ENCODE data around the gene CORO2A. TPM values are rescaled to one million over a fixed set of nuclear protein-coding genes. Genes with fewer than 3 reads are reported as not detected.

CORO2A gene
- total RNA-seq, 1 experiment from 2014 or later = 15.8 TPM

DNA sequence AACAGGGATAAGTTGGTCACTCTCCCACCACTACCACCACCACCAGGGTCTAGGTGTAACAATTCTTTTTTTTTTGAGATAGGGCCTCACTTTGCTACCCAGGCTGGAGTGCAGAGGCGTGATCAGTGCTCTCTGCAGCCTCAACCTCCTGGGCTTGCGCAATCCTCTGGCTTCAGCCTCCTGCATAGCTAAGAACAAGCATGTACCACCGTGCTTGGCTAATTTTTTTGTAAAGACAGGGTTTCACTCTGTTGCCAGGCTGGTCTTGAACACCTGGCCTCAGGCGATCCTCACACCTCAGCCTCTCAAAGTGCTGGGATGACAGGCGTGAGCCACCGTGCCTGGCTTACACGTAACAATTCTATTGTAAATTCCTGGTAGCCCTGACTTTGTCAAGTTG, 27.5 kb downstream of the CORO2A start:
- no peak overlapping the region for H2BK12ac ChIP-seq (ENCODE audit: insufficient read length, low read depth, low read length)
- H3K27me3 ChIP-seq (ENCODE audit: insufficient read depth, low read length) = no peaks in the 10 kb centered on the region
- no peaks in the 10 kb centered on the region for H3K9me3 ChIP-seq (ENCODE audit: control insufficient read depth, low read depth, low read length)
- Mint-ChIP-seq H3K9me3 (no peaks in the 10 kb centered on the region), H3K4me3 (no peak overlapping the region), H3K36me3 (ENCODE audit: insufficient read depth in 1 of 3, low read depth in 3 of 3) (0 out of 7 replicates have a peak, but pooled peaks cover 0 to 2% (median 0%) of the 10 kb centered on the region in 3 experiments), H3K4me1 (peaks cover 22 to 26% of the 10 kb centered on the region in 2 experiments), H3K27ac (no peak overlapping the region), H3K27me3 (ENCODE audit: low read depth) (no peaks in the 10 kb centered on the region)
- no peak overlapping the region for H2AFZ ChIP-seq (ENCODE audit: low read length)
- H2BK5ac ChIP-seq (ENCODE audit: insufficient read length, low read length) = no peak overlapping the region
- H3K23me2 ChIP-seq (ENCODE audit: insufficient read length, low read depth, low read length, poor library complexity, severe bottlenecking) = no peaks in the 10 kb centered on the region
- no peak overlapping the region for H4K91ac ChIP-seq (ENCODE audit: insufficient read length, low read depth, low read length)
- WGBS (ENCODE audit: extremely low coverage, insufficient read length, low lambda C conversion rate) = no CpG with 5 or more reads among the region's 7 CpGs
- H2BK120ac ChIP-seq (ENCODE audit: low read depth, low read length, poor library complexity, severe bottlenecking) = no peak overlapping the region
- no peaks in the 10 kb centered on the region for H3K79me1 ChIP-seq (ENCODE audit: insufficient read depth, low read depth, low read length, poor library complexity, severe bottlenecking)
- 0 out of 2 replicates have a peak overlapping the region, but pooled peaks have one; percentile 2 for H3K14ac ChIP-seq (ENCODE audit: insufficient read depth, low read length)
- no peak for DNase-seq
- no peak overlapping the region for H2AK5ac ChIP-seq (ENCODE audit: insufficient read length, low read length)
- H3K18ac ChIP-seq (ENCODE audit: insufficient read length, low read depth, low read length) = no peak overlapping the region
- no peak overlapping the region for H4K8ac ChIP-seq (replicated peaks; ENCODE audit: insufficient read length, low read depth, low read length)
- peaks cover 3% of the 10 kb centered on the region for H4K20me1 ChIP-seq (ENCODE audit: control insufficient read depth, insufficient read depth, insufficient read length)
- H3T11ph ChIP-seq (ENCODE audit: low read length) = no peak overlapping the region
- no peak overlapping the region for H3K27ac ChIP-seq (ENCODE audit: insufficient read length, low read depth, low read length)
- no peak overlapping the region for H4K5ac ChIP-seq (ENCODE audit: insufficient read length, low read depth, low read length)
- H3K79me2 ChIP-seq (ENCODE audit: insufficient read depth, low read length) = no peaks in the 10 kb centered on the region; the same call in none of the 2 replicates
- peaks cover 7% of the 10 kb centered on the region; the same call in 1 of the 2 replicates for H3K4me1 ChIP-seq (ENCODE audit: insufficient read depth, low read length)
- no peak overlapping the region for H3K23ac ChIP-seq (ENCODE audit: insufficient read length, low read depth, low read length)
- H3K4me2 ChIP-seq (ENCODE audit: insufficient read depth, insufficient read length, low read length) = no peak overlapping the region
- H3K56ac ChIP-seq (ENCODE audit: insufficient read length, low read depth, low read length) = no peak overlapping the region
- TF ChIP-seq, protein P1, sequence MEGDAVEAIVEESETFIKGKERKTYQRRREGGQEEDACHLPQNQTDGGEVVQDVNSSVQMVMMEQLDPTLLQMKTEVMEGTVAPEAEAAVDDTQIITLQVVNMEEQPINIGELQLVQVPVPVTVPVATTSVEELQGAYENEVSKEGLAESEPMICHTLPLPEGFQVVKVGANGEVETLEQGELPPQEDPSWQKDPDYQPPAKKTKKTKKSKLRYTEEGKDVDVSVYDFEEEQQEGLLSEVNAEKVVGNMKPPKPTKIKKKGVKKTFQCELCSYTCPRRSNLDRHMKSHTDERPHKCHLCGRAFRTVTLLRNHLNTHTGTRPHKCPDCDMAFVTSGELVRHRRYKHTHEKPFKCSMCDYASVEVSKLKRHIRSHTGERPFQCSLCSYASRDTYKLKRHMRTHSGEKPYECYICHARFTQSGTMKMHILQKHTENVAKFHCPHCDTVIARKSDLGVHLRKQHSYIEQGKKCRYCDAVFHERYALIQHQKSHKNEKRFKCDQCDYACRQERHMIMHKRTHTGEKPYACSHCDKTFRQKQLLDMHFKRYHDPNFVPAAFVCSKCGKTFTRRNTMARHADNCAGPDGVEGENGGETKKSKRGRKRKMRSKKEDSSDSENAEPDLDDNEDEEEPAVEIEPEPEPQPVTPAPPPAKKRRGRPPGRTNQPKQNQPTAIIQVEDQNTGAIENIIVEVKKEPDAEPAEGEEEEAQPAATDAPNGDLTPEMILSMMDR (conservative IDR thresholded peaks at IDR 0.05) = no peak
- H3K4ac ChIP-seq (ENCODE audit: low read depth, low read length) = no peak overlapping the region
- H3K9ac ChIP-seq (ENCODE audit: extremely low read depth, insufficient read length, low read length) = no peak overlapping the region
- no peak overlapping the region for H2BK20ac ChIP-seq (ENCODE audit: low read depth, low read length, poor library complexity, severe bottlenecking)
- H2BK15ac ChIP-seq (ENCODE audit: low read depth, low read length) = no peak overlapping the region
